ENCODE data around the gene DROSHA.

Gene DROSHA

GRCh38 chr5:31375999-31376720, 155.7 kb downstream of the DROSHA start:
- peaks cover 3% of the 10 kb centered on the region for H3K27me3 Mint-ChIP-seq (ENCODE audit: low read depth, poor library complexity)
- DNase-seq, result no peak
- TF ChIP-seq, protein P1, sequence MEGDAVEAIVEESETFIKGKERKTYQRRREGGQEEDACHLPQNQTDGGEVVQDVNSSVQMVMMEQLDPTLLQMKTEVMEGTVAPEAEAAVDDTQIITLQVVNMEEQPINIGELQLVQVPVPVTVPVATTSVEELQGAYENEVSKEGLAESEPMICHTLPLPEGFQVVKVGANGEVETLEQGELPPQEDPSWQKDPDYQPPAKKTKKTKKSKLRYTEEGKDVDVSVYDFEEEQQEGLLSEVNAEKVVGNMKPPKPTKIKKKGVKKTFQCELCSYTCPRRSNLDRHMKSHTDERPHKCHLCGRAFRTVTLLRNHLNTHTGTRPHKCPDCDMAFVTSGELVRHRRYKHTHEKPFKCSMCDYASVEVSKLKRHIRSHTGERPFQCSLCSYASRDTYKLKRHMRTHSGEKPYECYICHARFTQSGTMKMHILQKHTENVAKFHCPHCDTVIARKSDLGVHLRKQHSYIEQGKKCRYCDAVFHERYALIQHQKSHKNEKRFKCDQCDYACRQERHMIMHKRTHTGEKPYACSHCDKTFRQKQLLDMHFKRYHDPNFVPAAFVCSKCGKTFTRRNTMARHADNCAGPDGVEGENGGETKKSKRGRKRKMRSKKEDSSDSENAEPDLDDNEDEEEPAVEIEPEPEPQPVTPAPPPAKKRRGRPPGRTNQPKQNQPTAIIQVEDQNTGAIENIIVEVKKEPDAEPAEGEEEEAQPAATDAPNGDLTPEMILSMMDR (IDR thresholded peaks at IDR 0.05), result no peak
- H3K27ac Mint-ChIP-seq, result no peak overlapping the region
- no peaks in the 10 kb centered on the region for H3K36me3 Mint-ChIP-seq (ENCODE audit: low read depth)
- H3K4me1 Mint-ChIP-seq, result peaks cover 14% of the 10 kb centered on the region
- H3K4me3 Mint-ChIP-seq, result no peak overlapping the region
- no peaks in the 10 kb centered on the region for H3K9me3 Mint-ChIP-seq

DNA sequence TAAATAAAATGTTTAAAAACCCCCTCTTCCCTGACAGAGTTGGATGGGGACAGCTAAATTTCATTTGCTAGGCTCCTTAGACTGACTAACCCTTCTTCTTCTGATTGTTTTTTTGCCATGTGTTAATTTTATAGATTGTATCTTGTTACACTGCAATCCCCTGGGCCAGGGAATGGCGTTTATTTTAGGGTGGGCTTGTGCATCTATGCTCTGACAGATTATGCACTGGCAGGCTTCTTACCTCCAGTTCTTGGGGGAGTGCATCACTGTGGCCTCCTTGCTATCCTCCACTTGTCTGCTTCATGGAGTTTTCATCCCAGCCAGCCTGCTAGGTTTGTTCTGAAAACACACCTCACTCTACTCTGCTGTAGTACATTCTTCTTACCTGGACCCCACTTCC, 159.8 kb downstream of the DROSHA start:
- Mint-ChIP-seq H3K4me1 (peaks cover 5% of the 10 kb centered on the region), H3K36me3 (ENCODE audit: low read depth) (no peaks in the 10 kb centered on the region), H3K4me3 (no peak overlapping the region), H3K9me3 (no peaks in the 10 kb centered on the region), H3K27ac (no peak overlapping the region), H3K27me3 (ENCODE audit: low read depth, poor library complexity) (peaks cover 3% of the 10 kb centered on the region)
- TF ChIP-seq, protein P1 (IDR thresholded peaks at IDR 0.05), result no peak
- DNase-seq, result no peak

GRCh38 chr5:31366941-31367340, 165.0 kb downstream of the DROSHA start:
- Mint-ChIP-seq H3K9me3 (peaks cover 3% of the 10 kb centered on the region), H3K36me3 (ENCODE audit: low read depth) (no peaks in the 10 kb centered on the region), H3K4me3 (no peak overlapping the region), H3K27me3 (ENCODE audit: low read depth, poor library complexity) (peaks cover 7% of the 10 kb centered on the region), H3K27ac (no peak overlapping the region), H3K4me1 (no peaks in the 10 kb centered on the region)
- DNase-seq, result no peak
- TF ChIP-seq, protein P1 (IDR thresholded peaks at IDR 0.05), result no peak

GRCh38 chr5:31365776-31366175, 166.1 kb downstream of the DROSHA start:
- DNase-seq, result no peak
- Mint-ChIP-seq H3K4me3 (no peak overlapping the region), H3K4me1 (no peaks in the 10 kb centered on the region), H3K27ac (no peak overlapping the region), H3K36me3 (ENCODE audit: low read depth) (no peaks in the 10 kb centered on the region), H3K27me3 (ENCODE audit: low read depth, poor library complexity) (peaks cover 11% of the 10 kb centered on the region), H3K9me3 (peaks cover 3% of the 10 kb centered on the region)
- TF ChIP-seq, protein P1 (IDR thresholded peaks at IDR 0.05), result no peak

GRCh38 chr5:31364881-31365636, 166.8 kb downstream of the DROSHA start:
- Mint-ChIP-seq H3K27me3 (ENCODE audit: low read depth, poor library complexity) (peaks cover 11% of the 10 kb centered on the region), H3K36me3 (ENCODE audit: low read depth) (no peaks in the 10 kb centered on the region), H3K4me3 (no peak overlapping the region), H3K4me1 (no peaks in the 10 kb centered on the region), H3K27ac (no peak overlapping the region), H3K9me3 (peaks cover 3% of the 10 kb centered on the region)
- DNase-seq, result no peak
- TF ChIP-seq, protein P1 (IDR thresholded peaks at IDR 0.05), result no peak
